ENCODE measurements around the gene ADGRG1. TPM values are rescaled to one million over a fixed set of nuclear protein-coding genes. Genes with fewer than 3 reads are reported as not detected.
A peak's percentile ranks its signal among the peaks of the same experiment; 100 is the strongest.

Gene ADGRG1
- total RNA-seq, 1 experiment from 2014 or later = 2.0 TPM

GRCh38 chr16:57649443-57649751 lies 21.0 kb downstream of the ADGRG1 start:
- Mint-ChIP-seq H3K27ac (0 out of 2 replicates have a peak overlapping the region, but pooled peaks have one; percentile 53), H3K27me3 (ENCODE audit: low read depth) (no peaks in the 10 kb centered on the region; the same call in 1 of the 2 replicates), H3K4me3 (no peak overlapping the region), H3K9me3 (no peaks in the 10 kb centered on the region), H3K4me1 (0 out of 2 replicates have a peak, but pooled peaks cover 3% of the 10 kb centered on the region), H3K36me3 (no peaks in the 10 kb centered on the region)
- ATAC-seq = no peak
- CTCF ChIA-PET = interaction anchor here (0.6 to 5.5 kb wide), 25 partner anchors 10 to 369 kb away, joined by 3 to 53 read pairs (median 6); partner anchors contain the start of genes ADGRG1, ADGRG3 and KATNB1
- no peak for TF ChIP-seq SMAD4 (CRISPR knock-in tag; IDR thresholded peaks at IDR 0.05)
- TF ChIP-seq SP1 (CRISPR knock-in tag; conservative IDR thresholded peaks at IDR 0.05) = no peak
- TF ChIP-seq, protein P1, sequence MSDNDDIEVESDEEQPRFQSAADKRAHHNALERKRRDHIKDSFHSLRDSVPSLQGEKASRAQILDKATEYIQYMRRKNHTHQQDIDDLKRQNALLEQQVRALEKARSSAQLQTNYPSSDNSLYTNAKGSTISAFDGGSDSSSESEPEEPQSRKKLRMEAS (CRISPR knock-in tag; IDR thresholded peaks at IDR 0.05) = no peak
- TF ChIP-seq ZNF219 (CRISPR knock-in tag; IDR thresholded peaks at IDR 0.05; ENCODE audit: borderline replicate concordance) = no peak
- POLR2A ChIA-PET = no interaction called here
- DNase-seq (ENCODE audit: low spot score) = no peak

- ATAC-seq (no peak), DNase-seq (ENCODE audit: low spot score) (no peak)
- ChIA-PET POLR2A (no interaction called here), CTCF (interaction anchor here (0.6 to 5.5 kb wide), 24 partner anchors 9 to 369 kb away, joined by 3 to 53 read pairs (median 6); partner anchors contain the start of genes ADGRG1, ADGRG3 and KATNB1)
- Mint-ChIP-seq H3K4me3 (no peak overlapping the region), H3K9me3 (no peaks in the 10 kb centered on the region), H3K27me3 (ENCODE audit: low read depth) (no peaks in the 10 kb centered on the region; the same call in 1 of the 2 replicates), H3K27ac (no peak overlapping the region), H3K4me1 (0 out of 2 replicates have a peak, but pooled peaks cover 3% of the 10 kb centered on the region), H3K36me3 (no peaks in the 10 kb centered on the region)
- no peak for TF ChIP-seq ZNF532 (CRISPR knock-in tag; IDR thresholded peaks at IDR 0.05; ENCODE audit: borderline replicate concordance)
Observed at GRCh38 chr16:57649846-57650245, 21.4 kb downstream of the ADGRG1 start.

DNA sequence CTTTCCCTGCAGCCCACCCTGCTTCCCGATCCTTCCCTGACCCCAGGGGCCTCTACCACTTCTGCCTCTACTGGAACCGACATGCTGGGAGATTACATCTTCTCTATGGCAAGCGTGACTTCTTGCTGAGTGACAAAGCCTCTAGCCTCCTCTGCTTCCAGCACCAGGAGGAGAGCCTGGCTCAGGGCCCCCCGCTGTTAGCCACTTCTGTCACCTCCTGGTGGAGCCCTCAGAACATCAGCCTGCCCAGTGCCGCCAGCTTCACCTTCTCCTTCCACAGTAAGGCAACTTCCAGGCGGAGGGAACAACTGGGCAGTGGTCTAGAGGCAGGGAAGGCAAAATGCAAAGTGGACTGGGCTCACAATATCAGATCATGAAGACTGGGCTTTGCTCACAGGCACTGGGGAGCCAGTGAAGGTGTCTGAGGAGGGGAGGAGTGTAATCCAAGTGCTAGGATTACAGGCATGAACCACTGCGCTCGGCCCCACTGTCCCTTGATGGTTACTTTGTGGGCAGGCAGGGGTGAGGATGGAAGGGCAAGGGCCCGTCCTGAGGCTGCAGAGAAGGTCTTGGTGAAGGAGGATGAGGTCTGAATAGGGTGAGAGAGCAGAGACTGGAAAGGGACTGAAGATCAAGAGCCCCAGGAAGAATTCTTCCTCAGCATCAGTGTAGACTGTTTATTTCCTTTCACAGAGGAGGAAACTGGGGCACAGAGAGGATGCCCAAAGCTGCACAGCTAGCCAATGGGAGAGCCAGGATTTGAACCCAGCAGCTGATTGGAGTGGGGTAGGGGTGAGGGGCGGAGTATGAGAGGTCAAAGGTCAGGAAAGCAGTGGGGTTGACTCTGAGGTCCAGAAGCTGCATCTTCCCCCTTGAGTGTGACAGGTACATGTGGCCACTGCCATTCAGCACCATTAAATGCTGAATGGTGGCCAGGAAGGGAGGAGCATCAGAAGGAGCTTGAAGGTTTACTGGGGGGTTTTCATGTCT lies 23.2 kb downstream of the ADGRG1 start:
- Mint-ChIP-seq H3K4me1 (0 out of 2 replicates have a peak, but pooled peaks cover 3% of the 10 kb centered on the region), H3K4me3 (no peak overlapping the region), H3K27ac (no peak overlapping the region), H3K36me3 (no peaks in the 10 kb centered on the region), H3K9me3 (no peaks in the 10 kb centered on the region), H3K27me3 (ENCODE audit: low read depth) (no peaks in the 10 kb centered on the region)
- ChIA-PET CTCF (interaction anchor here (0.8 to 5.5 kb wide), 3 partner anchors 16 to 61 kb away, joined by 3 to 53 read pairs (median 9); no protein-coding TSS in a partner anchor), POLR2A (no interaction called here)
- TF ChIP-seq ZNF121 (CRISPR knock-in tag; IDR thresholded peaks at IDR 0.05) (no peak), FOXK1 (CRISPR knock-in tag; IDR thresholded peaks at IDR 0.05) (no peak), PRDM15 (CRISPR knock-in tag; IDR thresholded peaks at IDR 0.05) (no peak), ZNF219 (CRISPR knock-in tag; IDR thresholded peaks at IDR 0.05; ENCODE audit: borderline replicate concordance) (no peak), ZNF512 (CRISPR knock-in tag; IDR thresholded peaks at IDR 0.05; ENCODE audit: borderline replicate concordance) (no peak), ELF4 (CRISPR knock-in tag; IDR thresholded peaks at IDR 0.05; ENCODE audit: low read depth) (no peak), ETV6 (CRISPR knock-in tag; IDR thresholded peaks at IDR 0.05) (no peak), JUN (CRISPR knock-in tag; IDR thresholded peaks at IDR 0.05) (no peak), SMAD3 (CRISPR knock-in tag; IDR thresholded peaks at IDR 0.05; ENCODE audit: borderline replicate concordance) (no peak)
- TF ChIP-seq, protein P2, sequence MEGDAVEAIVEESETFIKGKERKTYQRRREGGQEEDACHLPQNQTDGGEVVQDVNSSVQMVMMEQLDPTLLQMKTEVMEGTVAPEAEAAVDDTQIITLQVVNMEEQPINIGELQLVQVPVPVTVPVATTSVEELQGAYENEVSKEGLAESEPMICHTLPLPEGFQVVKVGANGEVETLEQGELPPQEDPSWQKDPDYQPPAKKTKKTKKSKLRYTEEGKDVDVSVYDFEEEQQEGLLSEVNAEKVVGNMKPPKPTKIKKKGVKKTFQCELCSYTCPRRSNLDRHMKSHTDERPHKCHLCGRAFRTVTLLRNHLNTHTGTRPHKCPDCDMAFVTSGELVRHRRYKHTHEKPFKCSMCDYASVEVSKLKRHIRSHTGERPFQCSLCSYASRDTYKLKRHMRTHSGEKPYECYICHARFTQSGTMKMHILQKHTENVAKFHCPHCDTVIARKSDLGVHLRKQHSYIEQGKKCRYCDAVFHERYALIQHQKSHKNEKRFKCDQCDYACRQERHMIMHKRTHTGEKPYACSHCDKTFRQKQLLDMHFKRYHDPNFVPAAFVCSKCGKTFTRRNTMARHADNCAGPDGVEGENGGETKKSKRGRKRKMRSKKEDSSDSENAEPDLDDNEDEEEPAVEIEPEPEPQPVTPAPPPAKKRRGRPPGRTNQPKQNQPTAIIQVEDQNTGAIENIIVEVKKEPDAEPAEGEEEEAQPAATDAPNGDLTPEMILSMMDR (IDR thresholded peaks at IDR 0.05) = no peak
- TF ChIP-seq, protein P3, sequence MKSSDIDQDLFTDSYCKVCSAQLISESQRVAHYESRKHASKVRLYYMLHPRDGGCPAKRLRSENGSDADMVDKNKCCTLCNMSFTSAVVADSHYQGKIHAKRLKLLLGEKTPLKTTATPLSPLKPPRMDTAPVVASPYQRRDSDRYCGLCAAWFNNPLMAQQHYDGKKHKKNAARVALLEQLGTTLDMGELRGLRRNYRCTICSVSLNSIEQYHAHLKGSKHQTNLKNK (CRISPR knock-in tag; IDR thresholded peaks at IDR 0.05) = no peak
- ATAC-seq (no peak), DNase-seq (ENCODE audit: low spot score) (no peak)
